ENCODE measurements around the gene LGR5. TPM values are rescaled to one million over a fixed set of nuclear protein-coding genes. Genes with fewer than 3 reads are reported as not detected.

The LGR5 gene
- total RNA-seq, 4 donors from 2014 or later = 0.21 TPM; not detected in 3

DNA sequence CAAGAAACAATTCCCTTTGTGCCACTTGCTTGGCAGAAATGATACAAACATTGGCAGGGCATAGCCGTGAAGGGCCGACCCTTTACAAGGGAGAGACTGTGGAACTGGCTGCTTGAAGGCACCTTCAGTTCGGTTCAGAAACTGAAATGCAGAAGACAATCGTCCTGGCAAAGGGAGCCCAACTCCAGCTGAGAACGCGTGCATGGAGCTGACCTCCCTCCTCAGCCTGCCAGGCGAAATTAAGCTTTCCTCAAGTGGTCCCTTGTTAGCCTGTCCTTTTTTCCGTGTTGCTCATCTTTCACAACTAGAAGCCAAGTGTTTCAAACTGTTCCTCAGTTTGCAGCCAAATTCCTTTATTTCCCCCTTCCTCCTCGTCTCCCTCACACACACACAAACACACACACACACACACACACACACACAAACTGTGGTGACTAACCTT, 8.1 kb downstream of the LGR5 start:
- Histone ChIP-seq H3K4me1 (no peaks in the 10 kb centered on the region), H3K9me3 (no peaks in the 10 kb centered on the region), H3K36me3 (no peaks in the 10 kb centered on the region), H3K4me3 (no peak overlapping the region), H3K27me3 (peaks cover 0 to 37% (median 0%) of the 10 kb centered on the region in 4 donors), H3K27ac (no peak overlapping the region)
- no peak for DNase-seq
- no peak for TF ChIP-seq POLR2A (IDR thresholded peaks at IDR 0.05)
- TF ChIP-seq, protein P1, sequence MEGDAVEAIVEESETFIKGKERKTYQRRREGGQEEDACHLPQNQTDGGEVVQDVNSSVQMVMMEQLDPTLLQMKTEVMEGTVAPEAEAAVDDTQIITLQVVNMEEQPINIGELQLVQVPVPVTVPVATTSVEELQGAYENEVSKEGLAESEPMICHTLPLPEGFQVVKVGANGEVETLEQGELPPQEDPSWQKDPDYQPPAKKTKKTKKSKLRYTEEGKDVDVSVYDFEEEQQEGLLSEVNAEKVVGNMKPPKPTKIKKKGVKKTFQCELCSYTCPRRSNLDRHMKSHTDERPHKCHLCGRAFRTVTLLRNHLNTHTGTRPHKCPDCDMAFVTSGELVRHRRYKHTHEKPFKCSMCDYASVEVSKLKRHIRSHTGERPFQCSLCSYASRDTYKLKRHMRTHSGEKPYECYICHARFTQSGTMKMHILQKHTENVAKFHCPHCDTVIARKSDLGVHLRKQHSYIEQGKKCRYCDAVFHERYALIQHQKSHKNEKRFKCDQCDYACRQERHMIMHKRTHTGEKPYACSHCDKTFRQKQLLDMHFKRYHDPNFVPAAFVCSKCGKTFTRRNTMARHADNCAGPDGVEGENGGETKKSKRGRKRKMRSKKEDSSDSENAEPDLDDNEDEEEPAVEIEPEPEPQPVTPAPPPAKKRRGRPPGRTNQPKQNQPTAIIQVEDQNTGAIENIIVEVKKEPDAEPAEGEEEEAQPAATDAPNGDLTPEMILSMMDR (IDR thresholded peaks at IDR 0.05) = no peak
- intact Hi-C loops (cut with DNase I) = no loop called here
- WGBS, 2 donors = 66 to 68% methylated on average over 9 of the region's 9 CpGs

DNA sequence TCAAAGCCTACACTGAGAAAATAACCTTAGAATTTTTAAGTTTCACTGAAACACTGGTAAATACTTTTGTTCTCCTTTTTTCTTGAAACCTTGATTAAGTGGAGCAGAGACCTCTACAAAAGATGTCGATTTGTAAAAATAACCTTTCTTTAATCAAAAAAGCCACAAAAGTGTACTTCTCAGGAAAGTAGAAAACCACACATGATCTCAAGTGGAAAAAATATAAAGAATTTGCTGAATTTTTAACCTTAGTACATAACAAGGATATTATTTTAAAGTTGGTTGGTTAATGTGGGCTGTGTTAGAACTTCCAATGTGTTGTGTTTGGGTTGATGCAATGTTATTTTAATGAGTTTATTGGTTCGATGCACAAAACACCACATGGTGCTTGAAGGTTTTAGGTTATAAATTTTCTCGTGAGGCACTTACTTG, 8.6 kb downstream of the LGR5 start:
- intact Hi-C loops (cut with DNase I) = no loop called here
- Histone ChIP-seq H3K9me3 (no peaks in the 10 kb centered on the region), H3K27me3 (peaks cover 0 to 32% (median 0%) of the 10 kb centered on the region in 4 donors), H3K36me3 (no peaks in the 10 kb centered on the region), H3K4me1 (no peaks in the 10 kb centered on the region), H3K27ac (no peak overlapping the region), H3K4me3 (no peak overlapping the region)
- DNase-seq = no peak
- 60 to 67% methylated on average over 3 of the region's 3 CpGs for WGBS, 2 donors
- TF ChIP-seq, protein P1 (IDR thresholded peaks at IDR 0.05) = no peak

DNA sequence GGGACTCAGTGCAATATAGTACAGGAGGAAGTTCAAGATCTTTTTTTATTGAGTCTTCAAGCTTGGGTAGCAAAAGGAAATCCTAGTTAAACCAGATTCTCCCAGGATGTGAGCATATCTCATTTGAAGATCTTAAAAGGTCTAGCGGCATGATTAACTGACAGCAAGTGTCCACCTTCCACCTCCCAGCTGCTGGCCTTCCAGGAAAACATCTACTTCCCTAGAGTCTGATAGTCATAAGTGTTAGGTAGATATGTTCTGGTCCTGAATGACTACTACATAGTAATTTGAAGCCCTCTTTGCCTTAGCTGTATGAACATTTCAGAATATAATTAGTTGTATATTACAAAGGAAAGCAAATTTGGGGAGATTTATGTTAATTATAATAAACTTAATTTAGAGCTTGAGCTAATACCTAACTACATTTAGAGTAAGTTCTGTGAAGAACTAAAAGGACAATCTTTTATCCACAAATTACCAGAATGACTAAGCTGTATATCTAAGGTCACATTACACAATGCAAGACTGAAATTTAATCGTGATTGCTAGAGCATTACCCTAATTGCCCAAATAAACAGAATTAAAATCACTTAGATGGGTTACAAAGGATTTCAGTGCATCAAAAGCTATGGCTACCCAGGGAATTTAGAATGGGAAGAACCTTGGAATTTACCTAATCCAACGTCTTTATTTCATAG, 9.9 kb downstream of the LGR5 start:
- 52 to 83% methylated on average over 3 of the region's 3 CpGs for WGBS, 2 donors
- Histone ChIP-seq H3K36me3 (no peaks in the 10 kb centered on the region), H3K9me3 (no peaks in the 10 kb centered on the region), H3K4me3 (no peak overlapping the region), H3K27me3 (peaks cover 0 to 41% (median 0%) of the 10 kb centered on the region in 4 donors), H3K4me1 (no peaks in the 10 kb centered on the region), H3K27ac (no peak overlapping the region)
- TF ChIP-seq, protein P1 (IDR thresholded peaks at IDR 0.05) = no peak
- no peak for TF ChIP-seq POLR2A (IDR thresholded peaks at IDR 0.05)
- intact Hi-C loops (cut with DNase I) = no loop called here
- DNase-seq = no peak

DNA sequence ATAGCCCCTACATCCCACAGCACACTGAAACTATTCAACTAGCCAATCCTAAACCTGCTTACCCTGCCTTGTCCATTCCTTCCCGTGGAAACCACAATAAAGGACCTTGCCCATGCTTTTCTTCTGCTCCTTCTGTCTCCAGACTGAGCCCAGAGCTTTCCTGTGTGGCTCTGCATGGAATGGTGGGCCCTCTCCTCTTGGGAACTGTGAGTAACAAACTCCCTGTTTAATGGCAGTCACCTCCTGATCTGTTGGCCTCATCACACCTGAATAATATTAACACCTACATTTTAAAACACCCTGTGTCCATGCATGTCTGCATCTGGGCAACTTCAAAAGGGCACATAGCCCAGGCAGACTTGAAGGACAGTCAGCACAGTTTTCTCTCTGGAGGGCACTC, 12.4 kb downstream of the LGR5 start:
- Histone ChIP-seq H3K4me1 (no peaks in the 10 kb centered on the region), H3K9me3 (no peaks in the 10 kb centered on the region), H3K36me3 (no peaks in the 10 kb centered on the region), H3K27me3 (peaks cover 0 to 35% (median 2%) of the 10 kb centered on the region in 4 donors), H3K27ac (no peak overlapping the region), H3K4me3 (no peak overlapping the region)
- intact Hi-C loops (cut with DNase I) = no loop called here
- TF ChIP-seq, protein P1 (IDR thresholded peaks at IDR 0.05) = no peak
- no peak for TF ChIP-seq POLR2A (IDR thresholded peaks at IDR 0.05)
- WGBS, 2 donors = 20 to 45% methylated on average over 1 of the region's 1 CpG
- no peak for DNase-seq

DNA sequence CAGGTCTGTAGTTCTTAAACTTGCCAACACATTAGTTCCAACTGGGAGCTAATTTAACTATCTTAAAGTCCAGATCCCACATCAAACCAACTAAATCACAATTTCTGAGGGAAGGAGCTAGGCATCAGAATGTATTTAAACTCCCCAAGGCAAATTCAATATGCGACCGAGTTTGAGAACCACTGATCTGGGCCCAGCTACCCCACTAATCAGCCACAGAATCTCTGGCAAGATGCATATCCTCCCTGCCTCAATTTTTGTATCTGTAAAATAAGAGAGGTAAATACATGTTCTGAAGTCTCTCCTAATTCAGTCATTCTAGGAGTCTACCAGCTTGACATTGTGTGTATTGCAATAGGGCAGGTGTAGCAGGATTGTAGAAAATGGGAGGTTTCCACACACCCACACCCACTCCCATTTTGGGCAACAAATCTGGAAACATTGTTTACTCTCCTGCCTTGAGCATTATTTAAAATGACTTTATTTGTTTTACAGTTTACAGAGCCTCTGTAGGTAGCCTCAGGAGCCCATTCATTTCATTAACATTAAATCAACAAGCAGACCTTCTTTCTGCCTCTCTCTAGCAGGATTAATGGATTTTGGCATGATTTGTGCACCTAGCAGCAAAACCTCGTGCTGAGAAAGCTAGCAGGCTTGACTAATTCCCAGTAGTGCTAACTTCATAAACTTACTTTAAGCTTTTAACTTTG, 15.6 kb downstream of the LGR5 start:
- WGBS, 2 donors = 52 to 59% methylated on average over 3 of the region's 3 CpGs
- peaks cover 0 to 25% (median 2%) of the 10 kb centered on the region in 4 donors for H3K27me3 ChIP-seq
- intact Hi-C loops (cut with DNase I) = no loop called here
- H3K27ac ChIP-seq = no peak overlapping the region
- H3K36me3 ChIP-seq = no peaks in the 10 kb centered on the region
- H3K4me3 ChIP-seq = no peak overlapping the region
- H3K4me1 ChIP-seq = no peaks in the 10 kb centered on the region
- no peak for DNase-seq
- H3K9me3 ChIP-seq = no peaks in the 10 kb centered on the region
- TF ChIP-seq POLR2A (IDR thresholded peaks at IDR 0.05) = no peak
- TF ChIP-seq, protein P1 (IDR thresholded peaks at IDR 0.05) = no peak

Measured in esophagus squamous epithelium (tissue), 5 donors.